K562 (cell line): ENCODE results near the gene TEX35. TPM values are rescaled to one million over a fixed set of nuclear protein-coding genes. Genes with fewer than 3 reads are reported as not detected.

Experiments used
- ATAC-seq: fragments of 200-7000 bp; cut with Tn5 transposase; 3 replicates; pipeline ENCODE4 v1.9.1; 2020; ENCODE audit warnings: moderate library complexity
- BruUV-seq: library from RNA; stranded (reverse); fragments of 400-500 nt; replicated peaks from 2 replicates; lab custom pipeline; 2021; lab: Mats Ljungman, UMichigan
- CTCF ChIA-PET: fragments of 300-600 bp; formaldehyde crosslinking; extraction: SDS; loops from one replicate; lab custom pipeline; 2021; ENCODE audit warnings: low intra/inter-chr PET ratio; lab: Yijun Ruan, JAX
- POLR2A ChIA-PET: fragments of 300-600, 350-650 bp; sonication (Branson Sonifier 250); formaldehyde crosslinking; extraction: SDS; loops from one replicate; lab custom pipeline; 2021; ENCODE audit warnings: antibody characterized with exemption, inconsistent platforms; lab: Yijun Ruan, JAX
- DNase-seq, 4 experiments: peaks; one replicate each; pipeline versions ENCODE4 v3.0.0 to v3.0.0-alpha.2; 2011 to 2018; ENCODE audit warnings: low spot score in 3 of 4, mixed read lengths in 3 of 4; ENCODE audit errors: extremely low read depth in 1 of 4
- FAIRE-seq: peaks from 2 replicates; lab custom pipeline; 2011; peaks lifted over from hg19 to GRCh38; lab: Jason Lieb, UNC
- H2AFZ ChIP-seq: 2 replicates; pipeline ENCODE4 v1.6.0; 2011; ENCODE audit warnings: low read depth, low read length, control low read depth, inconsistent platforms
- H3K27ac ChIP-seq: fragments of 200-600 bp; 3 replicates; pipeline ENCODE4 v1.8.0; 2011; ENCODE audit warnings: low read depth, mild to moderate bottlenecking, control low read depth, inconsistent platforms, low read length, moderate library complexity, mixed read lengths; ENCODE audit errors: extremely low read depth
- H3K27me3 ChIP-seq, 2 experiments: fragments of 300-600 bp in 1 of 2; 2 replicates in 1 of 2; 3 replicates in 1 of 2; pipeline versions ENCODE4 v1.6.0 to v1.8.0; 2011; ENCODE audit warnings: inconsistent platforms in 2 of 2, low read length in 2 of 2, mild to moderate bottlenecking in 1 of 2, mixed read lengths in 1 of 2, moderate library complexity in 1 of 2; ENCODE audit not compliant: control insufficient read depth in 2 of 2, insufficient read depth in 2 of 2
- H3K36me3 ChIP-seq: fragments of 300-600 bp; 3 replicates; pipeline ENCODE4 v1.8.0; 2011; ENCODE audit warnings: mild to moderate bottlenecking, low read length, inconsistent platforms; ENCODE audit not compliant: control insufficient read depth, insufficient read depth
- H3K4me1 ChIP-seq, 2 experiments: fragments of 200-600 bp in 1 of 2; replicated peaks in 1 of 2; 2 replicates in 1 of 2; 3 replicates in 1 of 2; pipeline versions ENCODE4 v1.5.1 to v1.8.0; 2011; ENCODE audit warnings: inconsistent platforms in 2 of 2, low read length in 2 of 2, mild to moderate bottlenecking in 1 of 2, mixed read lengths in 1 of 2, moderate library complexity in 1 of 2; ENCODE audit not compliant: control insufficient read depth in 2 of 2, insufficient read depth in 2 of 2
- H3K4me2 ChIP-seq: 2 replicates; pipeline ENCODE4 v1.6.1; 2011; ENCODE audit warnings: low read length, control low read depth, inconsistent platforms, mixed read lengths; ENCODE audit not compliant: insufficient read depth
- H3K4me3 ChIP-seq: fragments of 200-600 bp; sonication (generic), shearing (Covaris generic); 2 replicates; pipeline ENCODE4 v1.5.1; 2016; ENCODE audit warnings: control low read depth, inconsistent platforms
- H3K79me2 ChIP-seq: fragments of 200-600 bp; 3 replicates; pipeline ENCODE4 v1.8.0; 2011; ENCODE audit warnings: low read length, inconsistent platforms; ENCODE audit not compliant: control insufficient read depth, insufficient read depth
- H3K9ac ChIP-seq, 2 experiments: 2 replicates each; pipeline versions ENCODE4 v1.6.0 to v1.6.1; 2011; ENCODE audit warnings: low read depth in 2 of 2, low read length in 2 of 2, control low read depth in 1 of 2, inconsistent platforms in 1 of 2, mild to moderate bottlenecking in 1 of 2, mixed read lengths in 1 of 2; ENCODE audit not compliant: insufficient read depth in 1 of 2
- H3K9me1 ChIP-seq: one replicate; pipeline ENCODE4 v1.6.0; 2011; ENCODE audit warnings: inconsistent platforms, mild to moderate bottlenecking, low read length, moderate library complexity; ENCODE audit not compliant: control insufficient read depth, insufficient read depth
- H3K9me3 ChIP-seq: replicated peaks from 2 replicates; pipeline ENCODE4 v1.5.1; 2011; ENCODE audit warnings: low read depth, low read length, inconsistent platforms; ENCODE audit not compliant: control insufficient read depth, insufficient read depth
- H4K20me1 ChIP-seq: replicated peaks from 2 replicates; pipeline ENCODE4 v1.6.1; 2011; ENCODE audit warnings: low read length, inconsistent platforms, mixed read lengths; ENCODE audit not compliant: control insufficient read depth, insufficient read depth
- CHD4 ChIP-seq: fragments of 200-600 bp; sonication (generic); IDR thresholded peaks from 3 replicates; pipeline ENCODE4 v1.6.1; 2012; ENCODE audit warnings: low read depth, mild to moderate bottlenecking, mixed read lengths, low read length, inconsistent platforms; ENCODE audit not compliant: insufficient read depth, insufficient replicate concordance, poor library complexity, severe bottlenecking
- DDX20 ChIP-seq: fragments of 450-650 bp; IDR thresholded peaks from 2 replicates; pipeline ENCODE4 v1.6.1; 2016; ENCODE audit warnings: missing genetic modification characterization, low read depth, mild to moderate bottlenecking, missing compliant biosample characterization, moderate library complexity
- FOXJ2 ChIP-seq: fragments of 200-800 bp; sonication (Bioruptor generic); IDR thresholded peaks from 2 replicates; pipeline ENCODE4 v1.6.1; 2016; ENCODE audit warnings: missing genetic modification characterization, missing compliant biosample characterization
- HNRNPH1 ChIP-seq: fragments of 200-400 bp; formaldehyde crosslinking; optimal IDR thresholded peaks from 2 replicates; pipeline ENCODE3; 2017; ENCODE audit warnings: low read depth, mild to moderate bottlenecking, low read length, moderate library complexity
- HNRNPK ChIP-seq: fragments of 200-400 bp; formaldehyde crosslinking; IDR thresholded peaks from one replicate; pipeline ENCODE4 v1.6.1; 2018; ENCODE audit warnings: mild to moderate bottlenecking, low read depth, low read length; ENCODE audit not compliant: poor library complexity, severe bottlenecking
- KDM5B ChIP-seq: fragments of 200-600 bp; sonication (generic); IDR thresholded peaks from 2 replicates; pipeline ENCODE4 v1.6.1; 2012; ENCODE audit warnings: low read depth, mild to moderate bottlenecking, moderate library complexity, low read length, control low read depth, inconsistent platforms; ENCODE audit not compliant: insufficient replicate concordance
- POLR3G ChIP-seq: IDR thresholded peaks from 2 replicates; pipeline ENCODE4 v1.6.1; 2011; ENCODE audit not compliant: insufficient read length, insufficient replicate concordance; ENCODE audit errors: extremely low read depth
- SOX6 ChIP-seq: fragments of 450-650 bp; IDR thresholded peaks from 2 replicates; pipeline ENCODE4 v1.6.1; 2014; ENCODE audit warnings: mild to moderate bottlenecking
- STAT6 ChIP-seq: sonication (generic); formaldehyde crosslinking; IDR thresholded peaks from 2 replicates; pipeline ENCODE4 v1.8.1; 2023; ENCODE audit warnings: mild to moderate bottlenecking, missing genetic modification reagents
- TRIM28 ChIP-seq: fragments of 450-650 bp; IDR thresholded peaks from 2 replicates; pipeline ENCODE4 v1.6.1; 2017
- VEZF1 ChIP-seq: fragments of 200-800 bp; sonication (Bioruptor generic); IDR thresholded peaks from 2 replicates; pipeline ENCODE4 v1.6.1; 2017; ENCODE audit warnings: missing genetic modification characterization, missing compliant biosample characterization
- ZNF24 ChIP-seq: fragments of 450-650 bp; IDR thresholded peaks from 2 replicates; pipeline ENCODE4 v1.6.1; 2016
- ZNF408 ChIP-seq: fragments of 250-450 bp; sonication (Bioruptor Pico); IDR thresholded peaks from 2 replicates; pipeline ENCODE4 v1.4.0; 2020; ENCODE audit warnings: low read depth, mild to moderate bottlenecking, moderate library complexity
- ZNF644 ChIP-seq: fragments of 200-800 bp; sonication (Bioruptor generic); IDR thresholded peaks from 2 replicates; pipeline ENCODE4 v1.6.1; 2016; ENCODE audit warnings: low read depth, missing genetic modification characterization, missing compliant biosample characterization
- WGBS: fragments of 100-300 bp; shearing (Covaris generic); methylation state at CpG from one replicate; pipeline ENCODE4 v1.1.6; 2016; ENCODE audit warnings: low coverage, mixed read lengths; ENCODE audit not compliant: insufficient coverage; ENCODE audit errors: missing lambda C conversion rate; 5-methylcytosine and 5-hydroxymethylcytosine counted together
- in situ Hi-C: fragments of 300-500 bp; cut with MboI; formaldehyde crosslinking; loops from 4 replicates; pipeline ENCODE4 v1.15.0; 2018; ENCODE audit warnings: inconsistent platforms, mixed read lengths
- intact Hi-C: fragments of 100-400 bp; cut with micrococcal nuclease; formaldehyde crosslinking; loops from 2 replicates; pipeline ENCODE4 v1.14.2; 2022
- polyA plus RNA-seq, 8 experiments: library from polyadenylated mRNA; depleted of rRNA in 4 of 8; stranded (reverse) in 5 of 8; unstranded in 3 of 8; fragments of >200 nt; fragmentation: Nextera tagmentation in 2 of 8; fragmentation: Illumina TruSeq in 1 of 8; extraction: Ambion mirVana in 2 of 8; extraction: Trizol in 1 of 8; gene quantifications; 2 replicates each; pipeline versions ENCODE4 v1.2.1 to v1.2.3, GENCODE V29; 2011 to 2014; ENCODE audit warnings: inconsistent platforms in 1 of 8, missing spikeins in 1 of 8
- total RNA-seq, 7 experiments: library from RNA; depleted of rRNA in 6 of 7; stranded (reverse); fragments of >200 nt in 6 of 7; fragmentation: Illumina TruSeq in 2 of 7; extraction: Trizol in 2 of 7; gene quantifications; 2 replicates each; pipeline versions ENCODE4 v1.2.1 to v1.2.3, GENCODE V29; 2011 to 2021; ENCODE audit warnings: low replicate concordance in 1 of 7
- TF ChIP-seq, protein P1 (sequence below): fragments of 450-650 bp; IDR thresholded peaks from one replicate; pipeline ENCODE4 v1.6.1; 2018; ENCODE audit warnings: mild to moderate bottlenecking, moderate library complexity; ENCODE audit not compliant: partially characterized antibody

Gene TEX35
- total and polyA plus RNA-seq, 9 of the 15 experiments (the other 6 are each of a cell fraction or from before 2014, with no cell fraction given): not detected

- TF ChIP-seq VEZF1 (CRISPR knock-in tag): no peak
- no peak for TF ChIP-seq KDM5B
Measured at GRCh38 chr1:178566187-178566586, 53.3 kb downstream of the TEX35 start (continued).

GRCh38 chr1:178571807-178572206 is 58.9 kb downstream of the TEX35 start:
- no peak for ATAC-seq
- DNase-seq: no peak
- no peak overlapping the region for H3K4me2 ChIP-seq
- intact Hi-C loops: no loop called here
- CTCF ChIA-PET: no interaction called here
- 1% methylated on average over 4 of the region's 4 CpGs for WGBS
- H4K20me1 ChIP-seq: no peaks in the 10 kb centered on the region; the same call in 1 of the 2 replicates
- BruUV-seq: no TSS peak
- H3K4me3 ChIP-seq: no peak overlapping the region
- H3K36me3 ChIP-seq: no peaks in the 10 kb centered on the region
- no peaks in the 10 kb centered on the region for H3K4me1 ChIP-seq
- H3K27me3 ChIP-seq: no peaks in the 10 kb centered on the region
- POLR2A ChIA-PET: interaction anchor here (0.7 kb wide), 1 partner anchor 80 kb away, joined by 3 read pairs; no protein-coding TSS in a partner anchor
- H3K27ac ChIP-seq: no peak overlapping the region
- in situ Hi-C loops: no loop called here
- H3K9me3 ChIP-seq: no peaks in the 10 kb centered on the region
- H2AFZ ChIP-seq: no peak overlapping the region
- H3K9me1 ChIP-seq: no peaks in the 10 kb centered on the region
- H3K9ac ChIP-seq: no peak overlapping the region
- H3K79me2 ChIP-seq: no peaks in the 10 kb centered on the region
- FAIRE-seq: no peak
- no peak for TF ChIP-seq HNRNPH1
- no peak for TF ChIP-seq STAT6 (CRISPR knock-in tag)
- TF ChIP-seq FOXJ2 (tag): no peak
- TF ChIP-seq ZNF644 (tag): no peak
- no peak for TF ChIP-seq HNRNPK
- TF ChIP-seq ZNF408: no peak
- no peak for TF ChIP-seq SOX6
- no peak for TF ChIP-seq CHD4
- no peak for TF ChIP-seq TRIM28
- TF ChIP-seq, protein P1, sequence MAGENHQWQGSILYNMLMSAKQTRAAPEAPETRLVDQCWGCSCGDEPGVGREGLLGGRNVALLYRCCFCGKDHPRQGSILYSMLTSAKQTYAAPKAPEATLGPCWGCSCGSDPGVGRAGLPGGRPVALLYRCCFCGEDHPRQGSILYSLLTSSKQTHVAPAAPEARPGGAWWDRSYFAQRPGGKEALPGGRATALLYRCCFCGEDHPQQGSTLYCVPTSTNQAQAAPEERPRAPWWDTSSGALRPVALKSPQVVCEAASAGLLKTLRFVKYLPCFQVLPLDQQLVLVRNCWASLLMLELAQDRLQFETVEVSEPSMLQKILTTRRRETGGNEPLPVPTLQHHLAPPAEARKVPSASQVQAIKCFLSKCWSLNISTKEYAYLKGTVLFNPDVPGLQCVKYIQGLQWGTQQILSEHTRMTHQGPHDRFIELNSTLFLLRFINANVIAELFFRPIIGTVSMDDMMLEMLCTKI: no peak
- TF ChIP-seq DDX20 (tag): no peak
- TF ChIP-seq POLR3G: no peak
- no peak for TF ChIP-seq ZNF24
